GM18867 (cell line): ENCODE data around the gene EPHA6.
"Not testable (repeated sequence)": the region's sequence is repeated elsewhere in the genome, so short reads cannot be mapped to it uniquely, and the experiment has no call there.

ENCODE experiments used
- ATAC-seq: cut with Tn5 transposase; IDR thresholded peaks from one replicate; pipeline ENCODE4 v1.9.1; 2021; ENCODE audit warnings: mild to moderate bottlenecking, moderate library complexity; ENCODE audit not compliant: unreplicated experiment

The EPHA6 gene

GRCh38 chr3:97421565-97421964 lies 607.2 kb downstream of the EPHA6 start:
- no peak for ATAC-seq

GRCh38 chr3:97425002-97425401 lies 610.6 kb downstream of the EPHA6 start:
- ATAC-seq: no peak

- no peak for ATAC-seq
Measured at GRCh38 chr3:97430601-97431000, 616.2 kb downstream of the EPHA6 start.

- ATAC-seq: no peak
Measured at GRCh38 chr3:97432914-97433313, 618.5 kb downstream of the EPHA6 start.

GRCh38 chr3:97438131-97438530 lies 623.7 kb downstream of the EPHA6 start:
- ATAC-seq: no peak

- ATAC-seq: no peak
Measured at GRCh38 chr3:97439373-97439772, 625.0 kb downstream of the EPHA6 start.

- ATAC-seq: no peak
Measured at GRCh38 chr3:97464035-97464434, 649.6 kb downstream of the EPHA6 start.

- no peak for ATAC-seq
Measured at GRCh38 chr3:97470481-97470880, 656.1 kb downstream of the EPHA6 start.

GRCh38 chr3:97479740-97480139 lies 665.3 kb downstream of the EPHA6 start:
- no peak for ATAC-seq

- ATAC-seq: not testable (repeated sequence)
Measured at GRCh38 chr3:97480696-97481289, 666.4 kb downstream of the EPHA6 start.

GRCh38 chr3:97481416-97481815 lies 667.0 kb downstream of the EPHA6 start:
- ATAC-seq: no peak

GRCh38 chr3:97485206-97485605 lies 670.8 kb downstream of the EPHA6 start:
- no peak for ATAC-seq

GRCh38 chr3:97487587-97487986 lies 673.2 kb downstream of the EPHA6 start:
- ATAC-seq: no peak

GRCh38 chr3:97488741-97489140 lies 674.3 kb downstream of the EPHA6 start:
- ATAC-seq: no peak

- no peak for ATAC-seq
Measured at GRCh38 chr3:97495896-97496295, 681.5 kb downstream of the EPHA6 start.

- no peak for ATAC-seq
Measured at GRCh38 chr3:97497138-97497537, 682.7 kb downstream of the EPHA6 start.

- ATAC-seq: no peak
Measured at GRCh38 chr3:97504463-97504862, 690.1 kb downstream of the EPHA6 start.

GRCh38 chr3:97510795-97511194 lies 696.4 kb downstream of the EPHA6 start:
- ATAC-seq: no peak

GRCh38 chr3:97515076-97515475 lies 700.7 kb downstream of the EPHA6 start:
- ATAC-seq: no peak

GRCh38 chr3:97530691-97531090 lies 716.3 kb downstream of the EPHA6 start:
- ATAC-seq: no peak

GRCh38 chr3:97547573-97547972 lies 733.2 kb downstream of the EPHA6 start:
- not testable (repeated sequence) for ATAC-seq

- no peak for ATAC-seq
Measured at GRCh38 chr3:97550408-97550807, 736.0 kb downstream of the EPHA6 start.

- no peak for ATAC-seq
Measured at GRCh38 chr3:97552186-97552585, 737.8 kb downstream of the EPHA6 start.
